ENCODE results near the gene KIF21B. TPM values are rescaled to one million over a fixed set of nuclear protein-coding genes. Genes with fewer than 3 reads are reported as not detected.
A peak's percentile ranks its signal among the peaks of the same experiment; 100 is the strongest.

The KIF21B gene
- total RNA-seq, 1 experiment from 2014 or later, result 12.7 TPM

DNA sequence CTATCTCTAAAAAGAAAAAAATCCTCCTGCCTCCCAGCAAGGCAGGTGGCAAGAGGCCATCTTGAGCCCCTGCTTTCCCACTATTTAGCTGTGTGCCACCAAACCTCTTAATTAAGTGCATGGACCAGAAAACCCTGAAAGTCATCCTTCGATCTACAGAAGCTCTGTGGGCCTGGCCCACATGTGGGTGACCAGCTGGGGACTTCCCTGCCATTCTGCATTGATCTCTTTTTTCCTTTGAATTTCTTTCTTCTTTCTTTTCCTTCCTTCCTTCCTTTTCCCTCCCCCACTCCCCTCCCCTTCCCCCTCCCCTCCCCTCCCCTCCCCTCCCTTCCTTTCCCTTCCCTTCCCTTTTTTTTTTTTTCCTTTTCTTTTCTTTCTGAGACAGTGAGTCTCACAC lies 38.0 kb downstream of the KIF21B start:
- H3K4me3 ChIP-seq (ENCODE audit: insufficient read depth, low read depth, low read length), result no peak overlapping the region
- no peaks in the 10 kb centered on the region for H3K27me3 ChIP-seq (ENCODE audit: control insufficient read depth, insufficient read depth, low read length)
- H3K36me3 ChIP-seq (replicated peaks; ENCODE audit: control insufficient read depth, insufficient read depth, low read length), result peaks cover 10% of the 10 kb centered on the region
- DNase-seq, result no peak

DNA sequence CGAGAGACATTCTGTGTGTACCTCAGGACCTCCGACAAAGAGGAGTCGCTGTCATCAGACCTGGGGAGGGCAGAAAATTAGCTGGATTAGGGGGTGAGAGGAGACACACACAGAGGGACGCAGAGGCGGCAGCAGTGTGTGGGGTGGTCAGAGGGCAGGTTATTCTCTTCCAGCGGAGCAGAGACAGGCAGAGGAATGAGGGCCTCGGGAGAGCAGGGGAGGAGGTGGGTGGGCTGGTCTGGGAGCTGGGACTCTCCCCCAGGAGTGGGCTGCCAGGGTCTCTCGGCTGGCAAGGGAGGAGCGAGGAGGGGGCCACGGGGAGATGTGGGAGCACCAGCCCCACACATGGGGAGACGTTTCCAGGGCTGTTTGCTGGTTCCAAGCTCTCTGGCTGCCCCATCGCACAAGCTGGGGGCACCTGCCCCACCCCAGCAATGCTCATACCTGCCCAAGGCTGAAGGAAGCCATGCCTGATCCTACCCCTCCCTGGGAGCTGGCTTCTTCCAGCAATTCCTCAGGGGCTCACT lies 40.4 kb downstream of the KIF21B start:
- no peak for DNase-seq
- no peak overlapping the region for H3K4me3 ChIP-seq (ENCODE audit: insufficient read depth, low read depth, low read length)

DNA sequence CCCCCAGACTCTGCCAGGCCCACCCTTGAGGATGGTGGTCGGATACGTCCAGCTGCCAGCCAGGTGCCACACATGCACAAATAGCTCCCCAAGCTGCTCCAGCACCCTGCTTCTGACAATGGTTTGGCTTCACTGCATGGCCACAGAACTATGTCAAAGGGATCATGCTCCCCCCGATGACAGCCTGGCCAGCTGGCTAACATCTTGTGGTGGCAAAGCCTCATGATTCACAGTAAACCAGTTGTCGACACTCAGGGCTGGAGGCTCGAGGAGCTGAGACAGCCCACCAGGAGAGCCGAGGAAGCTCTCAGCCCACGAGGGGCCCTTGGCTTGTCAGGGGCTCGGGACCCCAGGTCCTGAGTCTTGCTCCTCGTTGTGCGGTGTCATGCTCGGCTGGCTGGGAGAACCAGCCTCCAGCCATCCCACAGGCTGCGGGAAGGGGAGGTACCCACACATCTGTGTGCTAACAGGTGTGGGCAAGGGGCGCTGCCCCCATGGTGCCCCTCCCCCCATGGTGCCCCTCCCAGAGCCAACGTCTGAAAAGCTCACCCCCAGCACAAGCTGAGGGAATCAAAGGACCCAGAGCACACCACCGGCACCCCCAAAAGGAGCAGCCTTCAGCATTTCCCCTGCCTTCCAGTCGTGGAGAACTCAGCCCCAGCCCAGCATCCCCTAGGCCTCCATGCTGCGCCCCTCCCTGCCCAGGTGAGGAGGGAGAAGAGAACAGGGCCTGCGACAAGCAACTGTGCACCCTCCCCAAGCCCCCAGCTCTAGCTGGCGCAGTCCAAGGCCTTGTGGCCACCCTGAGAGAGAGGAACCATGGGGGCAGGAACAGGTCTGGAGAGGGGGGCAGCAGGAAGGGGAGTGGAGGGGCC lies 41.2 kb downstream of the KIF21B start:
- DNase-seq, result peak; percentile 40
- Histone ChIP-seq H3K4me3 (ENCODE audit: insufficient read depth, low read depth, low read length) (no peak overlapping the region), H3K36me3 (replicated peaks; ENCODE audit: control insufficient read depth, insufficient read depth, low read length) (peaks cover 13% of the 10 kb centered on the region), H3K27me3 (ENCODE audit: control insufficient read depth, insufficient read depth, low read length) (no peaks in the 10 kb centered on the region)

More for the DNA sequence above, 40.4 kb downstream of the KIF21B start:
- H3K36me3 ChIP-seq (replicated peaks; ENCODE audit: control insufficient read depth, insufficient read depth, low read length), result peaks cover 13% of the 10 kb centered on the region
- no peaks in the 10 kb centered on the region for H3K27me3 ChIP-seq (ENCODE audit: control insufficient read depth, insufficient read depth, low read length)

- H3K27me3 ChIP-seq (ENCODE audit: control insufficient read depth, insufficient read depth, low read length), result no peaks in the 10 kb centered on the region
- peaks cover 9% of the 10 kb centered on the region for H3K36me3 ChIP-seq (replicated peaks; ENCODE audit: control insufficient read depth, insufficient read depth, low read length)
These were observed 42.2 kb downstream of the KIF21B start for GRCh38 chr1:200981278-200981677.

DNA sequence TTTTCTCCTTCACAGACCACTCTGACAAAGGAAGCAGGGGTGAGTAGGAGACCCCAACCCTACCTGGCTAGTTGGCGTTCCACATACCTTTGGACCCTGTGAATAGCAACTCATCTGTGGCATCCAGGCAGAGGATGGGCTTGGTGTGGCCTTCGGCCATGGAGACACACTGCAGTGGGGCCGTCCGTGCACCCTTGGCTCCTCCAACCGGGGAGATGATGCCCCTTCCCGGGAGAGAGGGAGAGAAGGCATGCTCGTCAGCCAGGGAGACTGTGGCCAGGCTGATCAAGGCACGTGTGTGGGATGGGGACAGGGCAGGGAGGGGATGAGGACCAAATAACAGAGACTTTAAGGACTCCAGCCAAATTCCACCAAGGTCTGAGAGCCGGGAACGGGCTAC lies 42.6 kb downstream of the KIF21B start:
- H3K4me3 ChIP-seq (ENCODE audit: insufficient read depth, low read depth, low read length), result no peak overlapping the region
- DNase-seq, result no peak

More at GRCh38 chr1:200981278-200981677, 42.2 kb downstream of the KIF21B start:
- no peak for DNase-seq
- no peak overlapping the region for H3K4me3 ChIP-seq (ENCODE audit: insufficient read depth, low read depth, low read length)

DNA sequence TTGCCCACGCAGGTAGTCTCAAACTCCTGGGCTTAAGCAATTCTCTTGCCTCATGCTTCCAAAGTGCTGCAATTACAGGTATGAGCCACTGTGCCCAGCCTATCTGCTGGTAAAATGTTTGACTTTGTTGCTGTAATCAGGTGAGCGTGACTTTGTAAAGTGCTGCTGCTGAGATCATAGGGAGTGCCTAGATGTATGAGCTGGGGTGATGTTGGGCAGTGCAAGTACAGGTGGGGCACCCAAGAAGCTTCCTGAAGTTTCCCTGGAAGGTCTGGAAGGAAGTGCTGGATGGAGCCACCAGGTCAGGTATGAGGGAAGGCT lies 43.1 kb downstream of the KIF21B start:
- no peak for DNase-seq
- H3K4me3 ChIP-seq (ENCODE audit: insufficient read depth, low read depth, low read length), result no peak overlapping the region
- peaks cover 9% of the 10 kb centered on the region for H3K36me3 ChIP-seq (replicated peaks; ENCODE audit: control insufficient read depth, insufficient read depth, low read length)
- no peaks in the 10 kb centered on the region for H3K27me3 ChIP-seq (ENCODE audit: control insufficient read depth, insufficient read depth, low read length)

More for the DNA sequence above, 42.6 kb downstream of the KIF21B start:
- H3K36me3 ChIP-seq (replicated peaks; ENCODE audit: control insufficient read depth, insufficient read depth, low read length), result peaks cover 9% of the 10 kb centered on the region
- no peaks in the 10 kb centered on the region for H3K27me3 ChIP-seq (ENCODE audit: control insufficient read depth, insufficient read depth, low read length)

- DNase-seq, result peak; percentile 98
- H3K4me3 ChIP-seq (ENCODE audit: insufficient read depth, low read depth, low read length), result no peak overlapping the region
- no peaks in the 10 kb centered on the region for H3K27me3 ChIP-seq (ENCODE audit: control insufficient read depth, insufficient read depth, low read length)
- H3K36me3 ChIP-seq (replicated peaks; ENCODE audit: control insufficient read depth, insufficient read depth, low read length), result peaks cover 9% of the 10 kb centered on the region
These were observed 43.7 kb downstream of the KIF21B start for GRCh38 chr1:200979574-200980451.

- no peak for DNase-seq
- H3K36me3 ChIP-seq (replicated peaks; ENCODE audit: control insufficient read depth, insufficient read depth, low read length), result peaks cover 10% of the 10 kb centered on the region
- H3K27me3 ChIP-seq (ENCODE audit: control insufficient read depth, insufficient read depth, low read length), result no peaks in the 10 kb centered on the region
- no peak overlapping the region for H3K4me3 ChIP-seq (ENCODE audit: insufficient read depth, low read depth, low read length)
These were observed 46.3 kb downstream of the KIF21B start for GRCh38 chr1:200977071-200977754.

DNA sequence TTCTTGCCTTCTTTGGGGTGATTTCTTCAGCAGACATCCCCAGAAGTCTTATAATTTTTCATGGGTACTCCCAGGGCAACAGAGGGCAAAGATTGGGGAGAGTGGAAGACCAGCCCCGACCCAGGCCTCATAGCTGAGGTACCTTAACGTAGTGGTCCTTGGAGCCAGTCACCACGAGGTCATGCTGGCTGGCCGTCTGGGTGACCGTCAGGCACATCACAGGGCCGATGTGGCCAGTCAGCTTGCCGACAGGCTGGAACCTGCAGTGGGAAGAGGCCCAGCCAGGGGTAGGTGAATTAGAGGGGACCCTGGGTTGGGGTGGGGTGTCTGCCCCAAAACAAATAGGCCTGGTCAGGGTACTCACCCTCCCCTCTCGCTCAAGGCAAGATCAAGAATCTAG lies 46.9 kb downstream of the KIF21B start:
- H3K36me3 ChIP-seq (replicated peaks; ENCODE audit: control insufficient read depth, insufficient read depth, low read length), result peaks cover 10% of the 10 kb centered on the region
- no peak overlapping the region for H3K4me3 ChIP-seq (ENCODE audit: insufficient read depth, low read depth, low read length)
- no peak for DNase-seq
- H3K27me3 ChIP-seq (ENCODE audit: control insufficient read depth, insufficient read depth, low read length), result no peaks in the 10 kb centered on the region

GRCh38 chr1:200975458-200975857 lies 48.1 kb downstream of the KIF21B start:
- no peak for DNase-seq
- H3K27me3 ChIP-seq (ENCODE audit: control insufficient read depth, insufficient read depth, low read length), result no peaks in the 10 kb centered on the region
- peaks cover 6% of the 10 kb centered on the region for H3K36me3 ChIP-seq (replicated peaks; ENCODE audit: control insufficient read depth, insufficient read depth, low read length)
- no peak overlapping the region for H3K4me3 ChIP-seq (ENCODE audit: insufficient read depth, low read depth, low read length)

DNA sequence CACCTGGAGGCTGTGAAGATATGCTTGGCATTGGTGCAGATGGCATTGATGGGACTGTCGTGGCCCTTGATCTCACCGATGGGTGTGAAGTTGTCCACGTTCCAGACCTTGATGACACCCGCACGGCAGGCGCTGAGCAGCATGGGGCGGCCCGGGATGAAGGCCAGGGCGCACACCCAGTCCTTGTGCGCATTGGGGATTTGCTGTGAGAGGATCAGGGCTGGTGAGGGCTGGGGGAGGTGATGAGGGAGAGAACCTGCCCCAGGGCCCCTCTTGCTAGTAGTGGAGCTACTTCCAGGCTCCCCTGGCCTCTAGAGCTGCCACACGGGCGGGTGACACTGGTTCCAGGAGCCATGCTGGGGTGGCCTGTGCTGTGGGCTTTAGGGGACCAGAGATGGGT lies 48.8 kb downstream of the KIF21B start:
- Histone ChIP-seq H3K4me3 (ENCODE audit: insufficient read depth, low read depth, low read length) (no peak overlapping the region), H3K36me3 (replicated peaks; ENCODE audit: control insufficient read depth, insufficient read depth, low read length) (peaks cover 6% of the 10 kb centered on the region), H3K27me3 (ENCODE audit: control insufficient read depth, insufficient read depth, low read length) (no peaks in the 10 kb centered on the region)
- DNase-seq, result no peak

DNA sequence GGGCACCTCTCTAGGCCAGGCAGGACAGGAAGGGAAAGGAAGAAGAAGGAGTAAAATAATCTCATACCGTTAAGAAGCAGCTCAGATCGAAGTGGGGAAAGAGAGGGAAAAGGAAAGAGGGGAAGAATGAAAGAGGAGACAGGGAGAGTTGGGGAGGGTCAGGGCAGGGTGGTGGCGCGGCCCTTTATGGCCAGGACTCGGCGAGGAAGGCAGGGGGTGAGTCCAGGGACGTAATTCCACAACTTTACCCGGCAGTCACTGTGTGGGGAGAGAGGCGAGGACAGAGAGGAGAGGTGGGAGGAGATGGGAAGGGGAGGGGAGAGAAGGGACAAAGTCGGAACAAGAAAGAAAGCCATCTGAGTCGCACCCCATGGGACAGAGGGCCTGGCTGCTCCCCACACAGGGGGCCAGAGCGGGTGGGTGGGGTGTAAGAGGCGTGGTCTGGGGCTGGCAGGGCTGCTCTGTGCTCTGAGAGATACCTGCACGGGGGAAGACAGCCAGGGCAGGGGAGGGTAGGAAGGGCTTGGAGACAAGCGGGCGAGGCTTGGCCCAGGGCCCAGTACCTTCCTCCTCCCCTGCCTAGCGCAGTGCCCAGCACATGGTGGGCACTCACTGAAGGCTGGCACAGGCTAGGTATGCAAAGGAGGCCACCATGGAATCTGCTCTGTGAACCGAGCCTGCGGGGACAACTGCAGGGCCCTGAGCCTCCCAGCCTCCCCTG lies 49.4 kb downstream of the KIF21B start:
- DNase-seq, result peak; percentile 42
- Histone ChIP-seq H3K36me3 (replicated peaks; ENCODE audit: control insufficient read depth, insufficient read depth, low read length) (peaks cover 4% of the 10 kb centered on the region), H3K27me3 (ENCODE audit: control insufficient read depth, insufficient read depth, low read length) (no peaks in the 10 kb centered on the region), H3K4me3 (ENCODE audit: insufficient read depth, low read depth, low read length) (no peak overlapping the region)

DNA sequence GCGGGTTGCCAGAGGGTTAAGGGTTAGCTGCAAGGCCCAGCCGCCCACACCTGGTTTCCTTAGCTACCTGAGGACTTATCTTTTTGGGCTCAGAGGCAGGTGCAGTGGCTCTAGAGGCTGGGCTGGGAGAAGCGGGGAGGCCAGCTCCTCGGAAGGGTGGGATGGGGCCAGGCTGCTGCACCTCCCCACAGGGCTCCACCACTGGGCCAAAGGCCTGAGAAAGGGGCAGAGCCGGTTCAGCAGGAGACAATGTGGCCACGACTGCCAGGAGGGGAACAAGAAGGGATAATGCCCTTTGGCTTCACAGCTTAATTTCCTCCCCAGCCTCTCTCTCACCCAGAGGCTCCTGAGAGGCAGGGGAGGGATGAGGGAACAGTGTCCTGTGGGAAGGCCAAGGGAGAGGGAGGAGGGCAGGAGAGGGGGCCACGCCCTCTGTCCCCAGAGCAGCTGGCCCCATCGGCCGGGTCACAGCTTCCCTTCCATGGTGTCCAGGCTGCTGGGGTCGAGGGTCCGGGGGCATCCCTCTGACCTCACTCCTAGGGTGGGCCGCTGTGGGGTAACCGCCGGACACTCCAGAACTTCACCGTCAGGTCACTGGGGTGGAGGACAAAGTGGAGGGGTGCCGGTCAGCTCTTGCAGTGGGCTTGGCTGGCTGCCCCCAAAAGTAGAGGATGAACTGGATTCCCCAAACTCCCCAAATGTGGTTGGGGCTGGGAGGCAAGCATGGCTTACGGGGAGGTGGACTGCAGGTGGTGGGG lies 50.4 kb downstream of the KIF21B start:
- no peak overlapping the region for H3K4me3 ChIP-seq (ENCODE audit: insufficient read depth, low read depth, low read length)
- peaks cover 1% of the 10 kb centered on the region for H3K36me3 ChIP-seq (replicated peaks; ENCODE audit: control insufficient read depth, insufficient read depth, low read length)
- no peaks in the 10 kb centered on the region for H3K27me3 ChIP-seq (ENCODE audit: control insufficient read depth, insufficient read depth, low read length)
- DNase-seq, result peak; percentile 54
